Measurements from ENCODE around the gene DOK5. TPM values are rescaled to one million over a fixed set of nuclear protein-coding genes. Genes with fewer than 3 reads are reported as not detected.

The DOK5 gene
- total RNA-seq, 2 experiments from 2014 or later: not detected

GRCh38 chr20:54570561-54570960 is 95.2 kb downstream of the DOK5 start:
- Histone ChIP-seq H3K27ac (ENCODE audit: low read depth, low read length, poor library complexity, severe bottlenecking) (no peak overlapping the region), H2AFZ (ENCODE audit: low read length) (no peak overlapping the region), H3K9me2 (ENCODE audit: insufficient read depth, low read length) (no peaks in the 10 kb centered on the region), H3K9me3 (ENCODE audit: low read length) (no peaks in the 10 kb centered on the region), H3K79me2 (ENCODE audit: insufficient read depth, low read depth, low read length) (no peaks in the 10 kb centered on the region), H3K4me3 (ENCODE audit: low read depth, low read length, poor library complexity, severe bottlenecking) (no peak overlapping the region), H3K4me1 (ENCODE audit: insufficient read depth, low read length, poor library complexity, severe bottlenecking) (no peaks in the 10 kb centered on the region), H3K36me3 (ENCODE audit: insufficient read depth, low read length) (no peaks in the 10 kb centered on the region), H4K20me1 (ENCODE audit: insufficient read depth, low read length) (no peaks in the 10 kb centered on the region), H3K4me2 (ENCODE audit: low read length) (no peak overlapping the region)
- intact Hi-C loops (cut with micrococcal nuclease; ENCODE audit: unreplicated experiment): no loop called here
- POLR2A ChIA-PET: no interaction called here
- CTCF ChIA-PET (ENCODE audit: unreplicated experiment): no interaction called here
- TF ChIP-seq, protein P1, sequence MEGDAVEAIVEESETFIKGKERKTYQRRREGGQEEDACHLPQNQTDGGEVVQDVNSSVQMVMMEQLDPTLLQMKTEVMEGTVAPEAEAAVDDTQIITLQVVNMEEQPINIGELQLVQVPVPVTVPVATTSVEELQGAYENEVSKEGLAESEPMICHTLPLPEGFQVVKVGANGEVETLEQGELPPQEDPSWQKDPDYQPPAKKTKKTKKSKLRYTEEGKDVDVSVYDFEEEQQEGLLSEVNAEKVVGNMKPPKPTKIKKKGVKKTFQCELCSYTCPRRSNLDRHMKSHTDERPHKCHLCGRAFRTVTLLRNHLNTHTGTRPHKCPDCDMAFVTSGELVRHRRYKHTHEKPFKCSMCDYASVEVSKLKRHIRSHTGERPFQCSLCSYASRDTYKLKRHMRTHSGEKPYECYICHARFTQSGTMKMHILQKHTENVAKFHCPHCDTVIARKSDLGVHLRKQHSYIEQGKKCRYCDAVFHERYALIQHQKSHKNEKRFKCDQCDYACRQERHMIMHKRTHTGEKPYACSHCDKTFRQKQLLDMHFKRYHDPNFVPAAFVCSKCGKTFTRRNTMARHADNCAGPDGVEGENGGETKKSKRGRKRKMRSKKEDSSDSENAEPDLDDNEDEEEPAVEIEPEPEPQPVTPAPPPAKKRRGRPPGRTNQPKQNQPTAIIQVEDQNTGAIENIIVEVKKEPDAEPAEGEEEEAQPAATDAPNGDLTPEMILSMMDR (conservative IDR thresholded peaks at IDR 0.05; ENCODE audit: low read length): no peak
- TF ChIP-seq EZH2phosphoT487 (IDR thresholded peaks at IDR 0.05; ENCODE audit: borderline replicate concordance, low read depth, low read length): no peak
- no TSS peak for BruUV-seq (replicated peaks)
- no peak for DNase-seq (ENCODE audit: low spot score)

DNA sequence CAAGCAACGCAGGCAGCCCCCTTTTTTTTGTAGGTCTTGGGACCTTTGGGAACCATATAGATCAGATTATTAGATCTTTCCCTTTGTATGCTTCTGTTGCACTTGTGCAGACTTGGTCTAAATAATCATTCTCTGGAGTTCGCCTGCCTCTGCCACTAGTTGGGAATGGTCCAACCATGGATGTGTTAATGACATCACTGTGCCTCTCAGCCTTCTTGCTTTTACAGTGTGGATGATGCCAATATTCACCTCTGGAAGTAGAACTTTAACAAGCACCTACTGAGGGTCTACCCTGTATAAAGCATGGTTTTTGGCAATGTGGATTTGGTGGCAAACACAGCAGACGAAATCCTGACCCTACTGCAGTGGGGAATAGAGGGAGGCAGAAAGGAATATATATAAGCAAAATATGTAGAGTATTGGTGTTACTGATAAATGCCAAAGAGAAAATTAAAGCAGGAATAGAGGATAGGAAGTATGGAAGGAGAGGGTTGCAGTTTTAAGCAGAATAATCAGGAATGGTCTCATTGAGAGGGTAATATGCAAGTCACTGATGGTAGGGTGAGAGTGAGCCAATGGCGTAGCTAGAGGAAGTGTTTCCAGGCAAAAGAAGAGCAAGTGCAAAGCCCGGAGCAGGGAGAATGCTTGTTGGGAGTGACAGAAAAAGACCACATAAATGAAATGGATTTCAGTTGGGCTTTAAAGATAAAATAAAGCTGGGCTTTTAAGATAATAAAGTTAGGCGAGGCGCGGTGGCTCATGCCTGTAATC is 97.5 kb downstream of the DOK5 start:
- no peaks in the 10 kb centered on the region for H3K36me3 ChIP-seq (ENCODE audit: insufficient read depth, low read length)
- H3K4me3 ChIP-seq (ENCODE audit: low read depth, low read length, poor library complexity, severe bottlenecking): no peak overlapping the region
- no peaks in the 10 kb centered on the region for H3K79me2 ChIP-seq (ENCODE audit: insufficient read depth, low read depth, low read length)
- intact Hi-C loops (cut with micrococcal nuclease; ENCODE audit: unreplicated experiment): no loop called here
- no peaks in the 10 kb centered on the region for H4K20me1 ChIP-seq (ENCODE audit: insufficient read depth, low read length)
- H3K4me1 ChIP-seq (ENCODE audit: insufficient read depth, low read length, poor library complexity, severe bottlenecking): no peaks in the 10 kb centered on the region
- ChIA-PET POLR2A (interaction anchor here (1.0 kb wide), 1 partner anchor 20 kb away, joined by 3 read pairs; no protein-coding TSS in a partner anchor), CTCF (ENCODE audit: unreplicated experiment) (no interaction called here)
- H3K9me3 ChIP-seq (ENCODE audit: low read length): no peaks in the 10 kb centered on the region
- TF ChIP-seq, protein P1 (conservative IDR thresholded peaks at IDR 0.05; ENCODE audit: low read length): no peak
- no peak for TF ChIP-seq EZH2phosphoT487 (IDR thresholded peaks at IDR 0.05; ENCODE audit: borderline replicate concordance, low read depth, low read length)
- no peak for DNase-seq (ENCODE audit: low spot score)
- no peak overlapping the region for H3K4me2 ChIP-seq (ENCODE audit: low read length)
- no peak overlapping the region for H3K27ac ChIP-seq (ENCODE audit: low read depth, low read length, poor library complexity, severe bottlenecking)
- no TSS peak for BruUV-seq (replicated peaks)
- H2AFZ ChIP-seq (ENCODE audit: low read length): no peak overlapping the region
- H3K9me2 ChIP-seq (ENCODE audit: insufficient read depth, low read length): no peaks in the 10 kb centered on the region

GRCh38 chr20:54573838-54574237 is 98.4 kb downstream of the DOK5 start:
- ChIA-PET CTCF (ENCODE audit: unreplicated experiment) (no interaction called here), POLR2A (interaction anchor here (1.0 kb wide), 1 partner anchor 21 kb away, joined by 3 read pairs; no protein-coding TSS in a partner anchor)
- Histone ChIP-seq H2AFZ (ENCODE audit: low read length) (no peak overlapping the region), H3K4me1 (ENCODE audit: insufficient read depth, low read length, poor library complexity, severe bottlenecking) (no peaks in the 10 kb centered on the region), H4K20me1 (ENCODE audit: insufficient read depth, low read length) (no peaks in the 10 kb centered on the region), H3K36me3 (ENCODE audit: insufficient read depth, low read length) (no peaks in the 10 kb centered on the region), H3K79me2 (ENCODE audit: insufficient read depth, low read depth, low read length) (no peaks in the 10 kb centered on the region), H3K4me2 (ENCODE audit: low read length) (no peak overlapping the region), H3K9me3 (ENCODE audit: low read length) (no peaks in the 10 kb centered on the region), H3K9me2 (ENCODE audit: insufficient read depth, low read length) (no peaks in the 10 kb centered on the region), H3K4me3 (ENCODE audit: low read depth, low read length, poor library complexity, severe bottlenecking) (no peak overlapping the region), H3K27ac (ENCODE audit: low read depth, low read length, poor library complexity, severe bottlenecking) (no peak overlapping the region)
- DNase-seq (ENCODE audit: low spot score): no peak
- BruUV-seq (replicated peaks): no TSS peak
- TF ChIP-seq, protein P1 (conservative IDR thresholded peaks at IDR 0.05; ENCODE audit: low read length): no peak
- TF ChIP-seq EZH2phosphoT487 (IDR thresholded peaks at IDR 0.05; ENCODE audit: borderline replicate concordance, low read depth, low read length): no peak
- intact Hi-C loops (cut with micrococcal nuclease; ENCODE audit: unreplicated experiment): no loop called here

Data from OCI-LY7 (cell line).